ENCODE measurements around the gene DGKI.

Gene DGKI

DNA sequence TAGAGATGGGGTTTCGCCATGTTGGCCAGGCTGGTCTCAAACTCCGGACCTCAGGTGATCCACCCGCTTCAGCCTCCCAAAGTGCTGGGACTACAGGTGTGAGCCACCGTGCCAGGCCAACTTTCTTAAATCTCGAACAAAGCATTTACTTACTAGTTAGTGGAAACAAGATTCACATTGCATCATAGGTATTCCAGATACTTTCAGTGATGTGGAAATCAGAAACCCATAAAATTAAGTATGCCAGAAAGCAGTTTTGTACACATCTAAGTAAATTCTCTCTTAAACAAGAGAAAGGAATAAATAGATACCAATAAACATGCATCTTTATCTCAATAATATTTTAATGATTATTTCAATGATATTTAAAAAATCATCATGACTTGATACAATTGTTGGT, 75.5 kb downstream of the DGKI start:
- Histone ChIP-seq H3K4me1 (ENCODE audit: control insufficient read depth, insufficient read depth, low read length) (peaks cover 8% of the 10 kb centered on the region), H3K9ac (ENCODE audit: low read depth, low read length) (no peak overlapping the region), H3K36me3 (ENCODE audit: control insufficient read depth, insufficient read depth, low read length) (no peaks in the 10 kb centered on the region), H3K4me3 (ENCODE audit: low read depth, low read length) (no peak overlapping the region), H3K27me3 (ENCODE audit: control insufficient read depth, insufficient read depth, low read length) (no peaks in the 10 kb centered on the region), H3K9me3 (ENCODE audit: control insufficient read depth, insufficient read depth, low read length) (no peaks in the 10 kb centered on the region)

DNA sequence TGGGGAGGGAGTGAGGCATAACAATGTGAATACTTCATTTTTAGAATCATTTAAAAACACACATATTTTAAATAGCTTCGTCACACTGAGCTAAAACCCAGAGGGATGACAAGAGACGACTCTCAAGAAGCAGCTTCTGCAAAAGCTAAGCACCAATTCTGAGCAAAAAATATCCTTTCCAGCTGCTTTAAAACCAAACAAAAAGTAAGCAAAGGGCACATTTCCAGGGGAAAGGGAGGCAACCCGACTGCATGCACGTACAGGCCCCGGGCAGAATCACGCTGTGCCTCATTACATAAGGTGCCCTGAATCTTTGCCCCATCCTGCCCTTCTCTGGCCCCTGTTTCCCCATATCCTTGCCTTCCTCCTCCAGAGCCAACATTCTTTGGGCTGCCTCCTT, 78.4 kb downstream of the DGKI start:
- H3K4me3 ChIP-seq (ENCODE audit: low read depth, low read length) = no peak overlapping the region

DNA sequence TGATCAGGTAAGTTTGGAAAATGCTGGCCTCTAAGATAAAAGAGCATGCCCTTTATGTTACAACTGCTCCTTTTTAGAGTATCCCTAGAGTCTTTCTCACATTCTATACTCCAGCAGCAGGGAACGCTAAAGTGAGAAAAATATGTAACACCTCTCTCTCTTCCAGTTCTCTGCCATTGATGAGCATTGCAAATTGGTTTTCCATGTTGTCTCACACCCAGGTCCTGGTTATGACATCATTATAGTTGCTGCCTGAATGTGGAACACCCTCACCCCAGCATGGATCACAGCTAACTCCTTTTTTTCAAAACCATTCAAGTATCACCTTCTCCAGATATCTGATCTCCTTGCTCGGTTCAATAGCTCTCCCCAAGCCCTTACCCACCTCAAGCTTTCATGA, 84.4 kb downstream of the DGKI start:
- H3K27me3 ChIP-seq (ENCODE audit: control insufficient read depth, insufficient read depth, low read length) = no peaks in the 10 kb centered on the region
- H3K4me1 ChIP-seq (ENCODE audit: control insufficient read depth, insufficient read depth, low read length) = no peaks in the 10 kb centered on the region
- H3K9me3 ChIP-seq (ENCODE audit: control insufficient read depth, insufficient read depth, low read length) = no peaks in the 10 kb centered on the region
- no peaks in the 10 kb centered on the region for H3K36me3 ChIP-seq (ENCODE audit: control insufficient read depth, insufficient read depth, low read length)
- H3K9ac ChIP-seq (ENCODE audit: low read depth, low read length) = no peak overlapping the region
- no peak overlapping the region for H3K4me3 ChIP-seq (ENCODE audit: low read depth, low read length)

More for the DNA sequence above, 78.4 kb downstream of the DGKI start:
- Histone ChIP-seq H3K4me1 (ENCODE audit: control insufficient read depth, insufficient read depth, low read length) (peaks cover 3% of the 10 kb centered on the region), H3K9ac (ENCODE audit: low read depth, low read length) (no peak overlapping the region), H3K9me3 (ENCODE audit: control insufficient read depth, insufficient read depth, low read length) (no peaks in the 10 kb centered on the region), H3K36me3 (ENCODE audit: control insufficient read depth, insufficient read depth, low read length) (no peaks in the 10 kb centered on the region), H3K27me3 (ENCODE audit: control insufficient read depth, insufficient read depth, low read length) (no peaks in the 10 kb centered on the region)

DNA sequence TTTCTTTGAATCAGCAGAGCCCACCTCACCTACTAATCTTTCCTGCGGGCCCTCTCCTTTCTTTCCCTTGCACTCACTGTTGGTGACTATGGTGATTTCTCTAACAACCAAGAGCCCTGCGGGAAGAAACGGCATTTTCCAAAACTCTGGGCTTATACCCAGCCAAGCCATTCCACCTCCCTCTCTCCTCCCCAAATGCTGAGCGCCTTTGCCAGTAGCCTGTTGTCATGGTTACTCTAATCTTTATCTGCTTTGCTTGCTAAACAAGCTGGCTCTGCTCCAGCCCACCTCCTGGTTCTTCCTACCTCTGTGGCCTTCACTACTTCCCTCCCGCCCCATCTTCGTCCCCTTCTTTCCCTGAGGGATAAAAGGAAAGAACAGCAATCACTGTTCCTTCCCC, 86.7 kb downstream of the DGKI start:
- Histone ChIP-seq H3K9me3 (ENCODE audit: control insufficient read depth, insufficient read depth, low read length) (no peaks in the 10 kb centered on the region), H3K4me1 (ENCODE audit: control insufficient read depth, insufficient read depth, low read length) (no peaks in the 10 kb centered on the region), H3K9ac (ENCODE audit: low read depth, low read length) (no peak overlapping the region), H3K36me3 (ENCODE audit: control insufficient read depth, insufficient read depth, low read length) (no peaks in the 10 kb centered on the region), H3K27me3 (ENCODE audit: control insufficient read depth, insufficient read depth, low read length) (no peaks in the 10 kb centered on the region), H3K4me3 (ENCODE audit: low read depth, low read length) (no peak overlapping the region)

DNA sequence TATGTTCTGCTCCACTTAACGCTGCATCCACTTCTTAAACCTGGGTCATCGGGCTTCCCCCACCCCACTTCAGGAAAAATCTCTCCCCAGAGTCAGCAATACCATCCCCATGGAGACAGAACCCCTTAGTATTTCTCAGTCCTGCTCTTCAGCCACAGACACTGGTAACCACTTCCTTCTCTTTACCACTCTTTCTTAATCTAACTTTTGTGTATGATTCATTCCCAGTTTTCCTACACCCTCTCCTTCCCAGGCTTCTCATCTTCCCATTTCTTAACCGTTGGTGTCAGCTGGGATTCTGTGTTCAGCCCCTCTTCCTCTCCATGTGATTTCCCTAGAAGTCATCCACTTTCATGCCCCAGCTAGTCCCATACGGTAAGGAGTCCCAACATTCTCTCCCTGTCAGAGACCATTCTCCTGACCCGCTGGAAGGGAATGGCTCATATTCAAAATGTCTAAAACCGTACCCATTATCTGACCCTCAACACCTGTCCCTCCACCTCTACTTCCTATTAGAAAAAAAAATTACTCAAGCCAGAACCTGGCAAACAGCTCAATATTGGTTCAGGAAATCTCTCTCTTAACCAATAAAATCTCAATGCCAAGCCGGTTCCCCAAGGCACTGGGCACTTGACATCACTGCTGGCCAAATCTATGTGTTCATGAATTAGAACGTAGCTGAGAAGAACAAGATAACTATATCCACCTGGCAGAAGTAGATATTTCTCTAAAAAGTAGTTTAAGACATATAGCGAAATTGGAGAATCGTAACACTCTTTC, 89.4 kb downstream of the DGKI start:
- H3K4me1 ChIP-seq (ENCODE audit: control insufficient read depth, insufficient read depth, low read length) = peaks cover 18% of the 10 kb centered on the region
- H3K4me3 ChIP-seq (ENCODE audit: low read depth, low read length) = no peak overlapping the region
- H3K9ac ChIP-seq (ENCODE audit: low read depth, low read length) = no peak overlapping the region
- no peaks in the 10 kb centered on the region for H3K36me3 ChIP-seq (ENCODE audit: control insufficient read depth, insufficient read depth, low read length)
- H3K9me3 ChIP-seq (ENCODE audit: control insufficient read depth, insufficient read depth, low read length) = no peaks in the 10 kb centered on the region
- H3K27me3 ChIP-seq (ENCODE audit: control insufficient read depth, insufficient read depth, low read length) = no peaks in the 10 kb centered on the region

DNA sequence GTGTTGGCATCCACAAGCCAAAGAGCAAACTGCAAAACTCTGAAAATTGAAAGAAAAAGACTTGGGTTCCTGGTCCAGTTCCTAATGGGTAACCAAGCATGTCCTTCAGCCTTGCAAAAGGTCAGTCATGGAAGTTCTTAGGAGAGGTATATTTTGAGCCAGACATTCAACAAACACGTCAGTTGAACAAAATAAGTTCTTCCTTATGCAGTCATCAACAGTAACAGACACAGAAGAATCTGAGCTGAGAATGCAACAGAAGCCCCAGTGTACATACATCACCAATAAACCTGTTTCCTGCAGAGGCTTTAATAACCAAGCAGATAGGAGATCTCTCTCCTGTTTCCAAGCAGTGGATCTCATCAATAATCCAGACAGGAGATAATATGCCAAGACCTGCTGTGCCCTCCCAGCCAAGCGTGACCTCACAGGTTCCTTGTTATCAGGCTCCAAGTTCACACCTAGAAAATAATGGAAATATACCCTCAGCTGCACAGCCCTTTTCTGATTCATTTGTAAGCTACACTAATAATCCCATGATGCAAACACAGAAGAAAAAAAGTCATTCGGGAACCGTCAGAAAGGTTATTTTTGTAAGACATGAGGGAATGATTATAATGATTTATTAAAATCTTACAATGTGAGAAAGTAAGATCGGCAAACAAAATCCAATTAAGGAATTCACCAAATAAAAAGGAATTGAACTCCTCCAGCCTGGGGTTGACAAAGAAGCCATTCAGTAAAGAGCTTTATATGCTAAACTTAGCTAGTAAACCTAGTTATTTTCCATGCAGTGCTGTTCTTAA, 90.7 kb downstream of the DGKI start:
- H3K9ac ChIP-seq (ENCODE audit: low read depth, low read length) = no peak overlapping the region
- H3K27me3 ChIP-seq (ENCODE audit: control insufficient read depth, insufficient read depth, low read length) = no peaks in the 10 kb centered on the region

DNA sequence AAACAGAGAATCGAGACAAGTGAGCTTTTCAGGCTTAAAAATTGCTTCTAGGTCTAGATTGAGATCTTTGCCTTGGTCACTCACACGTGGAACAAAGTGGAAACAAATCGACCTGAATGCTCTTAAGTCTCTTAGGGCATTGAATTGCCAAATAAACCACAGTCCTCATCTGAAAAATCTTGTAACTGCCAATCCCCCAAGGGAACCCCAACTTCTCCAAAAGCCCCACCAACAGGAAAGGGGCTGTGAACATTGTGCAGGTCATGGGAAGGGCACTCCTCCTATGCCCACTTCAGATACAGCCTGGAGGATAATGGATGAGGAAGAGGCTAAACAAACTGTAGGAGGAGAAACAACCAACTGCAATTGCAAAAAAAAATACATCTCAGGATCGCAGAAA, 91.3 kb downstream of the DGKI start:
- Histone ChIP-seq H3K9ac (ENCODE audit: low read depth, low read length) (no peak overlapping the region), H3K36me3 (ENCODE audit: control insufficient read depth, insufficient read depth, low read length) (no peaks in the 10 kb centered on the region), H3K27me3 (ENCODE audit: control insufficient read depth, insufficient read depth, low read length) (no peaks in the 10 kb centered on the region), H3K4me3 (ENCODE audit: low read depth, low read length) (no peak overlapping the region), H3K4me1 (ENCODE audit: control insufficient read depth, insufficient read depth, low read length) (peaks cover 18% of the 10 kb centered on the region), H3K9me3 (ENCODE audit: control insufficient read depth, insufficient read depth, low read length) (no peaks in the 10 kb centered on the region)

More for the DNA sequence above, 90.7 kb downstream of the DGKI start:
- no peak overlapping the region for H3K4me3 ChIP-seq (ENCODE audit: low read depth, low read length)
- H3K4me1 ChIP-seq (ENCODE audit: control insufficient read depth, insufficient read depth, low read length) = peaks cover 18% of the 10 kb centered on the region
- H3K9me3 ChIP-seq (ENCODE audit: control insufficient read depth, insufficient read depth, low read length) = no peaks in the 10 kb centered on the region
- H3K36me3 ChIP-seq (ENCODE audit: control insufficient read depth, insufficient read depth, low read length) = no peaks in the 10 kb centered on the region

DNA sequence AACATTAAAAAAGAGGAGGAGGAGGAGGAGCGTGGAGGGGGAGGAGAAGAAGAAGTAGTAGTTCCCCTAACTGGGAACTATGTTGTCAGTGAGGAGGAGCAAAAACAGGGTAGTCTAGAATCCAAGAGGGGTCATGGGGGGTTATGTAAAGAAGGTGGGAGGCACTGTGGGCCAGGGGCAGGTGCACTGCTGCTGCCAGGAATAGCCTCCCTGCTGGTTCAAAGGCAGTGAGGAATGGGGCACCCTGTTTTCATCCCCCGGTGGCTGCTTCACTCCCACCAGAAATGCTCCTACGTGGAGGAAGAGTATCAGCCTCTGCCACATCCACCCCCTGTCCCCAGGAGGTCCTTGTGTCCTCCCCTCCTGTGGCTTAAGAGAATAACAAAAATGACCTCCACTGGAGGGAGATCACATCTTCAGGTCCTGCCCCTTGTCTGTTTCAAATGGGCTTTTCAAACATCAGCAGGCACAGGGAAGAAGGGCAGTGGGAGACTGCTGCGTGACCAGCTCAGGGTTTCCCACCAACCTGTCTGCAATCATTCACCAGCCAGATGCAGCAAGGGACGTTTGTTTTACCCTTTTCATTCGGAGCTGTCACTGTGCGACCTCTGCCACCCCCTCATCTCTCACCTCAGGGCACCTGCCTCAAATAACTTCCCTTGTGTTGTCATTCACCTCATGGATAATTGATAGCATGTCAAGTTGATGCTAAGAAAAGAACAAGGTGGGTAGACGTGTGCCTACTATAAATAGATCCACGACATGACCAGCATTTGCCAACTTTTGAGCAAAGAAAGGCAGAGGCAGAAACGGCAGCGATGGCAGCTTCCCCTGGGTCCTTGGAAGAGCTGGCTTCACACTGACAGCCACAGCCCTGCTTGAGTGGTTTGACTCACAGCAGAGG, 92.6 kb downstream of the DGKI start:
- Histone ChIP-seq H3K4me3 (ENCODE audit: low read depth, low read length) (peak overlapping the region; percentile 19), H3K36me3 (ENCODE audit: control insufficient read depth, insufficient read depth, low read length) (no peaks in the 10 kb centered on the region), H3K9me3 (ENCODE audit: control insufficient read depth, insufficient read depth, low read length) (no peaks in the 10 kb centered on the region), H3K9ac (ENCODE audit: low read depth, low read length) (peak overlapping the region; percentile 47), H3K27me3 (ENCODE audit: control insufficient read depth, insufficient read depth, low read length) (no peaks in the 10 kb centered on the region), H3K4me1 (ENCODE audit: control insufficient read depth, insufficient read depth, low read length) (peaks cover 18% of the 10 kb centered on the region)

DNA sequence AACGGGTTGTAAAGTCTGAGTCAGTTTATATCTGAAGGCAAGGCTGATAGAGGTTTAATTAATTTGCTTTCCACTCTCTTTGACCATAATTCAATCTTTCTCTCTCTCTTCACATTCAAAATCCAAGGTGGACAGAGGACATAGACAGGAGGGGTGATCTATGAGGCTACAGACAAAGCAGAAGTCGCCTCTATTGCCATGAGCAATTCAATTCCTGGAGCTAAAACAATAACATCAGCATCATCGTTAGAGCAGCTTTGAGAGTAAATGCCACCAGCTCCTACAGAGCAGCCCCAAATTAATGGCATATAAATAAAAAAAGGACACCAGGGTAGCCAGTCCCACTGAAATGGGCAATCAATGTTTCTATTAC, 93.2 kb downstream of the DGKI start:
- no peaks in the 10 kb centered on the region for H3K27me3 ChIP-seq (ENCODE audit: control insufficient read depth, insufficient read depth, low read length)

DNA sequence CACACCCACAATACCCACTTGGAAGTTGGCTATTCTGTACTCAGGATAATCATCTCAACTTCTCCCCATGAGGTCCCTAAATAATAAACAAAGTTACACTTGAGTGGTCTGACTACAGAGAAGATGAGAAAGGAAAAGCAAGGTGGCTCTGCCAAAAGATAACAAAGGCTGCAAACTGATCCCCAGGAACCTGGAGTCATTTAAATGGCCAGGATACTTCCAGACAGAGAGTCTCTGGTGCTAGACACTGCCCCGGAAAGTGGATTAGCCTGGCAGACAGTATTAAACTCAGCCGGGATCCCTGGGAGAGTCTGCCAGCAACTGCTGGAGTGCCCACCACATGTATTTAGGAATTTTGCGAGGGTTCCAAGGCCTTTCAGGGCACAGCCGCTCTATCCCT, 93.7 kb downstream of the DGKI start:
- no peaks in the 10 kb centered on the region for H3K27me3 ChIP-seq (ENCODE audit: control insufficient read depth, insufficient read depth, low read length)
- H3K9ac ChIP-seq (ENCODE audit: low read depth, low read length) = no peak overlapping the region
- H3K4me3 ChIP-seq (ENCODE audit: low read depth, low read length) = no peak overlapping the region

More for the DNA sequence above, 93.2 kb downstream of the DGKI start:
- H3K9ac ChIP-seq (ENCODE audit: low read depth, low read length) = no peak overlapping the region
- H3K4me1 ChIP-seq (ENCODE audit: control insufficient read depth, insufficient read depth, low read length) = peaks cover 18% of the 10 kb centered on the region
- no peaks in the 10 kb centered on the region for H3K9me3 ChIP-seq (ENCODE audit: control insufficient read depth, insufficient read depth, low read length)
- no peak overlapping the region for H3K4me3 ChIP-seq (ENCODE audit: low read depth, low read length)
- H3K36me3 ChIP-seq (ENCODE audit: control insufficient read depth, insufficient read depth, low read length) = no peaks in the 10 kb centered on the region

DNA sequence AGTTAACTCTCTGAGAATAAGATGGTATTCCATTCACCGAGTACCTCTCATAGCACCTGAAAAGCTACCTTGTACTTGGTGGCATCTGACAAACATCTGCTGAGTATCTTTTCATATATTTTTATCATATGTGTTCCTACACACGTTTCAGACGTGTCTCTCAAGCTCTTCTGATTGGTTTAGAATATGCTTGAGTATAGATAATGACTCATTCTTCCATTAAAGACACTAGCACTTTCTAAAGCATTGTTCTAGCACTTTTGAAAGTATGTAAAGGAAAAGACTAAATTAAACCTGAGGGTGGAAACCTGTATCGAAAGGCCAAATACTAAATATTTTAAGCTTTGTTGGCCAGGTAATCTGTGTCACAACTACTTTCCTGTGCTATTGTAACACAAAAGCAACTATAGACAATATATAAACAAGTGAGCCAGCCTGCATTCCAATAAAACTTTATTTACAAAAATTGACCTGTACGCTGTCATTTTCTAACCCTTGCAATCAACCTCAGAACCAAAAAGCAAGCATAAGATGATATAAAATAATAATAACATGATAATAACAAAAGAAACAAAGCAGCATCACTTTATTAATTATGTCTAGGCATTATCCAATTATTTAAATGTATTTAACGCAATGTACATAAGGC, 95.3 kb downstream of the DGKI start:
- Histone ChIP-seq H3K27me3 (ENCODE audit: control insufficient read depth, insufficient read depth, low read length) (no peaks in the 10 kb centered on the region), H3K9ac (ENCODE audit: low read depth, low read length) (no peak overlapping the region), H3K9me3 (ENCODE audit: control insufficient read depth, insufficient read depth, low read length) (no peaks in the 10 kb centered on the region), H3K4me1 (ENCODE audit: control insufficient read depth, insufficient read depth, low read length) (peaks cover 24% of the 10 kb centered on the region), H3K36me3 (ENCODE audit: control insufficient read depth, insufficient read depth, low read length) (no peaks in the 10 kb centered on the region), H3K4me3 (ENCODE audit: low read depth, low read length) (no peak overlapping the region)

More for the DNA sequence above, 93.7 kb downstream of the DGKI start:
- Histone ChIP-seq H3K9me3 (ENCODE audit: control insufficient read depth, insufficient read depth, low read length) (no peaks in the 10 kb centered on the region), H3K36me3 (ENCODE audit: control insufficient read depth, insufficient read depth, low read length) (no peaks in the 10 kb centered on the region), H3K4me1 (ENCODE audit: control insufficient read depth, insufficient read depth, low read length) (peaks cover 18% of the 10 kb centered on the region)

Measured in iPS-15b (cell line).